Mesendoderm (in vitro differentiated cells): ENCODE data around the gene DMP1.
"Not testable (repeated sequence)": the region's sequence is repeated elsewhere in the genome, so short reads cannot be mapped to it uniquely, and the experiment has no call there.

Source experiments
- DNase-seq: peaks from one replicate; pipeline ENCODE4 v3.0.0; 2013
- H2AK5ac ChIP-seq: 2 replicates; pipeline ENCODE4 v1.6.1; 2013; ENCODE audit warnings: low read length, inconsistent platforms
- H2BK120ac ChIP-seq: 2 replicates; pipeline ENCODE4 v1.6.1; 2013; ENCODE audit warnings: low read depth, mild to moderate bottlenecking, low read length, moderate library complexity, mixed read lengths
- H2BK15ac ChIP-seq: replicated peaks from 2 replicates; pipeline ENCODE4 v1.6.1; 2013; ENCODE audit warnings: low read depth, mild to moderate bottlenecking, moderate library complexity
- H2BK5ac ChIP-seq: 2 replicates; pipeline ENCODE4 v1.6.1; 2013; ENCODE audit warnings: low read length, inconsistent platforms
- H3K18ac ChIP-seq: 2 replicates; pipeline ENCODE4 v1.6.1; 2013; ENCODE audit warnings: mild to moderate bottlenecking, low read length, mixed read lengths
- H3K23ac ChIP-seq: one replicate; pipeline ENCODE4 v1.6.1; 2013; ENCODE audit warnings: low read length
- H3K27ac ChIP-seq: 2 replicates; pipeline ENCODE4 v1.5.1; 2013; ENCODE audit warnings: low read depth, mild to moderate bottlenecking, inconsistent platforms, low read length, moderate library complexity
- H3K27me3 ChIP-seq: 2 replicates; pipeline ENCODE4 v1.6.1; 2013; ENCODE audit warnings: low read length, control low read depth, mild to moderate bottlenecking, inconsistent platforms; ENCODE audit not compliant: insufficient read depth, poor library complexity
- H3K36me3 ChIP-seq: 2 replicates; pipeline ENCODE4 v1.6.1; 2013; ENCODE audit warnings: low read length, inconsistent platforms; ENCODE audit not compliant: control insufficient read depth, insufficient read depth
- H3K4ac ChIP-seq: one replicate; pipeline ENCODE4 v1.6.1; 2013; ENCODE audit warnings: low read depth, mild to moderate bottlenecking, low read length, moderate library complexity
- H3K4me1 ChIP-seq: 2 replicates; pipeline ENCODE4 v1.6.1; 2013; ENCODE audit warnings: low read depth, low read length, inconsistent platforms; ENCODE audit not compliant: control insufficient read depth
- H3K4me2 ChIP-seq: 2 replicates; pipeline ENCODE4 v1.6.1; 2013; ENCODE audit warnings: low read length
- H3K4me3 ChIP-seq: 2 replicates; pipeline ENCODE4 v1.5.1; 2013; ENCODE audit warnings: mild to moderate bottlenecking, low read length
- H3K56ac ChIP-seq: one replicate; pipeline ENCODE4 v1.6.1; 2013; ENCODE audit warnings: low read length
- H3K79me1 ChIP-seq: 2 replicates; pipeline ENCODE4 v1.6.1; 2013; ENCODE audit warnings: low read length, inconsistent platforms
- H3K79me2 ChIP-seq: 2 replicates; pipeline ENCODE4 v1.6.1; 2013; ENCODE audit warnings: mild to moderate bottlenecking, low read length; ENCODE audit not compliant: control insufficient read depth, insufficient read depth
- H3K9ac ChIP-seq: 2 replicates; pipeline ENCODE4 v1.6.1; 2013; ENCODE audit warnings: low read length, inconsistent platforms
- H4K5ac ChIP-seq: one replicate; pipeline ENCODE4 v1.6.1; 2013; ENCODE audit warnings: low read length
- H4K8ac ChIP-seq: one replicate; pipeline ENCODE4 v1.6.1; 2013; ENCODE audit warnings: low read depth, mild to moderate bottlenecking, control low read depth, low read length, moderate library complexity
- WGBS: extraction: QIAGEN DNeasy Blood & Tissue Kit; methylation state at CpG from one replicate; pipeline ENCODE4 v1.1.7; 2013; ENCODE audit warnings: low lambda C conversion rate, missing lambda C conversion rate; ENCODE audit not compliant: insufficient coverage; ENCODE audit errors: extremely low coverage; 5-methylcytosine and 5-hydroxymethylcytosine counted together

DMP1 gene

DNA sequence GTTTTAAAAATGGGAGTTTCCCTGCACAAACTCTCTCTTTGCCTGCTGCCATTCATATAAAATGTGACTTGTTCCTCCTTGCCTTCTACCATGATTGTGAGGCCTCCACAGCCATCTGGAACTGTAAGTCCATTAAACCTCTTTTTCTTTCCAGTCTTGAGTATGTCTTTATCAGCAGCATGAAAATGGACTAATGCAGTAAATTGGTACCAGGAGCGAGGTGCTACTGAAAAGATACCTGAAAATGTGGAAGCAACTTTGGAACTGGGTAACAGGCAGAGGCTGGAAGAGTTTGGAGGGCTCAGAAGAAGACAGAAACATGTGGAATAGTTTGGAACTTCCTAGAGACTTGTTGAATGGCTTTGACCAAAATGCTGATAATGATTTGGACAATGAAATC lies 40.9 kb downstream of the DMP1 start:
- not testable (repeated sequence) for H4K8ac ChIP-seq, H2BK120ac ChIP-seq, H4K5ac ChIP-seq, H3K4me3 ChIP-seq, H3K36me3 ChIP-seq, H3K4me2 ChIP-seq, H3K23ac ChIP-seq, H2AK5ac ChIP-seq, H3K27me3 ChIP-seq, H3K79me1 ChIP-seq, H3K56ac ChIP-seq, H3K27ac ChIP-seq, H2BK15ac ChIP-seq, H2BK5ac ChIP-seq, H3K4ac ChIP-seq, H3K4me1 ChIP-seq, H3K18ac ChIP-seq, H3K9ac ChIP-seq, H3K79me2 ChIP-seq, DNase-seq
- no CpG with 5 or more reads among the region's 1 CpG for WGBS

DNA sequence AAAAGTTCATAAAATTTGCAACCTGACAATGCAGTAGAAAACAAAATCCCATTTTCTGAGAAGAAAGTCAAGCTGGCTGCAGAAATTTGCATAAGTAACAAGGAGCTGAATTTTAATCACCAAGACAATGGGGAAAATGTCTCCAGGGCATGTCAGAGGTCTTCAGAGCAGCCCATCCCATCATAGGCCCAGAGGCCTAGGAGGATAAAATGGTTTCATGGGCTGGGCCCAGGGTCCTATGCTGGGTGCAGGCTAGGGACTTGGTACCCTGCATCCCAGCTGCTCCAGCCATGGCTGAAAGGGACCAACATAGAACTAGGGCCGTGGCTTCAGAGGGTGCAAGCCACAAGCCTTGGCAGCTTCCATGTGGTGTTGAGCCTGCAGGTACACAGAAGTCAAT lies 42.0 kb downstream of the DMP1 start:
- H3K4ac ChIP-seq, H3K18ac ChIP-seq, H3K36me3 ChIP-seq, H3K56ac ChIP-seq, H3K27ac ChIP-seq, H3K4me2 ChIP-seq, H2AK5ac ChIP-seq, H2BK120ac ChIP-seq, H3K9ac ChIP-seq, H2BK5ac ChIP-seq, DNase-seq, H4K5ac ChIP-seq, H4K8ac ChIP-seq, H3K4me1 ChIP-seq, H3K79me2 ChIP-seq, H3K23ac ChIP-seq, H3K27me3 ChIP-seq, H3K79me1 ChIP-seq, H3K4me3 ChIP-seq, H2BK15ac ChIP-seq: not testable (repeated sequence)
- WGBS = no CpG with 5 or more reads among the region's 1 CpG

DNA sequence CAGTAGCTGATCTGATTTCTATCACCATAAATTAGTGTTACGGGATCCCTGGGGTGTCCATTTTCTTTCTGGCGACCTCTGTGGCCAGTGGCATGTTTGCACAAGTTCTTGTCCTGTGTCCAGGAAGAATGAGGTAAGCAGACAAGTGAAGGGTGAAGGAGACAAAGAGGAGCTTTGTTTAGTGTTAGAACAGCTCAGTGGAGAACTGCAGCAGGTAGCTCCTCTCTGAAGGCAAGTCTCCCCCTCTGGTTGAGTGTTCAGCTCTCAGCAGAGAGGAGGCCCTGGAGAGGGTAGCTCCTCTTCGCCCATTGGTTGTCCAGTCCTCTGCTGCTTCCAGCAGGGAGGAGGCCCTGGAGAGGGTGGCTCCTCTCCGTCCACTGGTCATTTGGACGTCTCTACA lies 47.2 kb downstream of the DMP1 start:
- no peak overlapping the region for H3K23ac ChIP-seq
- no peaks in the 10 kb centered on the region for H3K79me1 ChIP-seq
- H4K5ac ChIP-seq = no peak overlapping the region
- no peak overlapping the region for H2BK120ac ChIP-seq
- no peaks in the 10 kb centered on the region for H3K4me1 ChIP-seq
- no peak overlapping the region for H3K4me3 ChIP-seq
- no peak overlapping the region for H2BK5ac ChIP-seq
- no CpG with 5 or more reads among the region's 5 CpGs for WGBS
- no peak overlapping the region for H3K4me2 ChIP-seq
- H3K56ac ChIP-seq = no peak overlapping the region
- peak; percentile 14 for DNase-seq
- no peak overlapping the region for H3K18ac ChIP-seq
- no peak overlapping the region for H2BK15ac ChIP-seq
- H3K36me3 ChIP-seq = no peaks in the 10 kb centered on the region
- H4K8ac ChIP-seq = no peak overlapping the region
- H3K4ac ChIP-seq = no peak overlapping the region
- no peaks in the 10 kb centered on the region for H3K27me3 ChIP-seq
- H3K27ac ChIP-seq = no peak overlapping the region
- H3K79me2 ChIP-seq = no peaks in the 10 kb centered on the region
- no peak overlapping the region for H2AK5ac ChIP-seq
- H3K9ac ChIP-seq = no peak overlapping the region

DNA sequence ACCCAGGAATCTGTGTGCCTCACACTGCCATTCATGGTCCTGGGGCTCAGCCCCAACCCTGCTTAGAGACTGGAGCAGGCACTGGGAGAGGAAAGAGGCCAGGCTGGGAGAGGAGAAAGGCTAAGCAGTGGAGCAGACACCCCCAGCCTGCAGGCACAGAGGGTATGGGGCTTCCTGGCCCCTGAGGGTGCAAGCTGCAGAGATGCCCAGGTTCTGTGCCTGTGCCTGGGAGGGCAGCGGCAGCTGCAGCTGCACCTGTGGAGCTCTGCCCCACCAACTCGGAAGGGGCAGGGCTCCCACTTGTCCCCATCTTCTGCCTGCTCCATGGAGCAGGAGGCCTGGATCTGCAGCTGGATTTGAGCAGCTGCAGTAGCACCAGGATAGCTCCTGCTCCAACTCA lies 47.9 kb downstream of the DMP1 start:
- H2BK15ac ChIP-seq = no peak overlapping the region
- no peak overlapping the region for H3K56ac ChIP-seq
- no peak overlapping the region for H3K4me2 ChIP-seq
- DNase-seq = no peak
- no peak overlapping the region for H3K23ac ChIP-seq
- no peaks in the 10 kb centered on the region for H3K79me1 ChIP-seq
- no peak overlapping the region for H3K18ac ChIP-seq
- no peaks in the 10 kb centered on the region for H3K27me3 ChIP-seq
- H2BK5ac ChIP-seq = no peak overlapping the region
- H2AK5ac ChIP-seq = no peak overlapping the region
- WGBS = no CpG with 5 or more reads among the region's 2 CpGs
- H3K4ac ChIP-seq = no peak overlapping the region
- no peaks in the 10 kb centered on the region for H3K4me1 ChIP-seq
- no peaks in the 10 kb centered on the region for H3K79me2 ChIP-seq
- H3K4me3 ChIP-seq = no peak overlapping the region
- no peak overlapping the region for H4K8ac ChIP-seq
- no peak overlapping the region for H3K27ac ChIP-seq
- no peak overlapping the region for H3K9ac ChIP-seq
- H3K36me3 ChIP-seq = no peaks in the 10 kb centered on the region
- no peak overlapping the region for H2BK120ac ChIP-seq
- no peak overlapping the region for H4K5ac ChIP-seq

DNA sequence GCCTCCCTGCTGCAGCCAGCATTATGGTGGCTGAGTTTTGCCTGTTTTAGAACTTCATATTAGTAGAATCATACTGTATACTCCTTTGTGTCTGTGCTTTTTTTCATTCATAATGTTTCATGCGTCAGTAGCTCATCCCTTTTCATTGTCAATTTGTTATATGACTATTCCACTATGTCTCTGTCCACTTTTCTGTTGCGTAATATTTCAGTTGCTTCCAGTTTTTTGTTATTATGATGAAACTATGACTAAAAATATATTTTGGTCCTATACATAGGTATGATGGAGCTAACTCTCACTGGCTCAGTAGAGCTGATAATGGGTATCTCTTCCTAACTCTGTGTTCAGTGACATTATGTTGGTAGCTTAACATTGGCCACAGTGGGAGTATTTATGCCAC lies 48.3 kb downstream of the DMP1 start:
- no peaks in the 10 kb centered on the region for H3K79me1 ChIP-seq
- no CpG with 5 or more reads among the region's 2 CpGs for WGBS
- no peak overlapping the region for H2BK120ac ChIP-seq
- H3K4me2 ChIP-seq = no peak overlapping the region
- no peak overlapping the region for H3K4me3 ChIP-seq
- H3K27me3 ChIP-seq = no peaks in the 10 kb centered on the region
- no peak overlapping the region for H4K8ac ChIP-seq
- no peaks in the 10 kb centered on the region for H3K36me3 ChIP-seq
- DNase-seq = no peak
- no peaks in the 10 kb centered on the region for H3K4me1 ChIP-seq
- H4K5ac ChIP-seq = no peak overlapping the region
- H2AK5ac ChIP-seq = no peak overlapping the region
- no peak overlapping the region for H2BK5ac ChIP-seq
- H3K23ac ChIP-seq = no peak overlapping the region
- H3K9ac ChIP-seq = no peak overlapping the region
- no peak overlapping the region for H3K27ac ChIP-seq
- no peak overlapping the region for H3K18ac ChIP-seq
- H3K56ac ChIP-seq = no peak overlapping the region
- no peaks in the 10 kb centered on the region for H3K79me2 ChIP-seq
- H2BK15ac ChIP-seq = no peak overlapping the region
- no peak overlapping the region for H3K4ac ChIP-seq

DNA sequence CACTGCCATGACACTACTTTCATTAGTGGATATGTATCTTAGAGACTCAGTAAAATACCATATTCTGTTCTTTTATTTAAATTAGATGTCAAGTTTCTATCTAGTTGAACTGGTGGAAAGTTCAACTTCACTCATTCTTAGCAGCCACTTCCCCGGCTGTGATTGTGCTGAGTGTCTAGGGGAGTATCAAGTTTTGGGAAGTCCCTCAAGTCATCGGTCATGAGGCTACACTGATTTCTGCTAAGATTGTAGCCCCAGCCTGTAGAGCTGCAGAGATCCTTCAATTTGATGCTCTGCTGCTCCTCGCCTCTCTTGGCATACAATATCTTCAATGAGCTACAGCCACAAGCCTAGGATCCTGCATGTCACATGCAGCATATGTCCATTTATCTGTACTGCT lies 53.9 kb downstream of the DMP1 start:
- no peaks in the 10 kb centered on the region for H3K36me3 ChIP-seq
- no peak overlapping the region for H3K56ac ChIP-seq
- no peak for DNase-seq
- H3K27ac ChIP-seq = no peak overlapping the region
- H3K79me2 ChIP-seq = no peaks in the 10 kb centered on the region
- WGBS = no CpG with 5 or more reads among the region's 3 CpGs
- H3K4me1 ChIP-seq = no peaks in the 10 kb centered on the region
- H3K4me3 ChIP-seq = no peak overlapping the region
- no peak overlapping the region for H2BK5ac ChIP-seq
- H3K79me1 ChIP-seq = no peaks in the 10 kb centered on the region
- H2AK5ac ChIP-seq = no peak overlapping the region
- H2BK15ac ChIP-seq = no peak overlapping the region
- no peak overlapping the region for H3K9ac ChIP-seq
- no peak overlapping the region for H3K23ac ChIP-seq
- no peak overlapping the region for H4K5ac ChIP-seq
- no peak overlapping the region for H3K4me2 ChIP-seq
- H3K27me3 ChIP-seq = no peaks in the 10 kb centered on the region
- no peak overlapping the region for H2BK120ac ChIP-seq
- H4K8ac ChIP-seq = no peak overlapping the region
- H3K18ac ChIP-seq = no peak overlapping the region
- H3K4ac ChIP-seq = no peak overlapping the region
